ENCODE results near the gene SUGCT.

SUGCT gene

DNA sequence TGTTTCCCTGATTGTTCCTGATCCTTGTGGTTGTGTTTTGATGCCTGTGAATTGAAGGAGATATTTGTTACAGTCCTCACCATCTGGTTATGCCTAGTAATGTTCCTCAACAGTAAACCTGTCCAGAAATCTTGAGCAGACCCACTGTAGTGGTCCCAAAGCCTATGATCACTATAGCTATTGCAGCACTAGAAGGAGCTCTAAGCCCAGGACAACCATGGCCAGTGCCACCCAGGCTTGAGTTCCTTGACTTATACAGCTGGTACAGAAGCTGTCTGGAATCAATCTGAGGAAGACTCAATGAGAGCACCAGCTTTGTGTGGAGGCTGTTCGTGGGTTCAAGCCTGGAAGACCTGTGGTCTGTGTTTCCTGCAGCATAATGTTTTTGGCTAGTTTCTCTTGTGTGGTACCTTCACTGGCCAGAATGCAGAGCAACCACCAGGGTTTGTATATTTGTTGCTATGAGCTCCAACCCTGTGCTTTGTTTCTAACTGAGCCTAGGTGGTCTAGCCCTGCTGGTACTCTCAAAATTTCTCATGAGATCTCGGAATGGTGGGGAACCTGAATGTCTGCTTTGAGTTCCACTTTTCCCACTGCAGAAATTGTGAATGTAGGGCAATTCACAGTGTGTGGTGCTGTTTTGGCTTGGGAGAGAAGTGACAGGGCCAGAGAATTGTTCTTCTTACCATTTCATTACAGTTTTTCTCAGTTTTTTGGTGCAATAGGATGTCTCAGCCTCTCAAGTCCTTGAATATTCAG, 355.2 kb downstream of the SUGCT start:
- no peak for DNase-seq

DNA sequence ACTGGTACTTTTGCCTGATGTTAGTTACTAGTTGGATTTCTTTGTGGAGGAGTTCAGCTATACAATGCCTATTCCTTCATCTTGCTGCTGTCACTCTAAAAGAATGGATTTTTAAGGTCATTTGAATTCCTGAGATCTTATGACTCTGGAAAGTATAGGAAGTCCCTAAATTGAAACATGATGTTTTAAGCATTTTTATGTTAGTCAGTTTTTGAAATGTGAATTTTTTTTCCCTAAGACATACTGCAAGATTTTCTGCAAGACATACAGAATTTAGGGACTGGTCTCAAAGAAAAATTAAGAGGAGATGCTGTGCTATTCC, 355.8 kb downstream of the SUGCT start:
- no peak for DNase-seq

- DNase-seq: no peak
Observed at GRCh38 chr7:40492946-40493345, 358.1 kb downstream of the SUGCT start.

GRCh38 chr7:40493609-40494051, 358.8 kb downstream of the SUGCT start:
- no peak for DNase-seq

- no peak for DNase-seq
Observed at GRCh38 chr7:40498924-40499510, 364.2 kb downstream of the SUGCT start.

DNA sequence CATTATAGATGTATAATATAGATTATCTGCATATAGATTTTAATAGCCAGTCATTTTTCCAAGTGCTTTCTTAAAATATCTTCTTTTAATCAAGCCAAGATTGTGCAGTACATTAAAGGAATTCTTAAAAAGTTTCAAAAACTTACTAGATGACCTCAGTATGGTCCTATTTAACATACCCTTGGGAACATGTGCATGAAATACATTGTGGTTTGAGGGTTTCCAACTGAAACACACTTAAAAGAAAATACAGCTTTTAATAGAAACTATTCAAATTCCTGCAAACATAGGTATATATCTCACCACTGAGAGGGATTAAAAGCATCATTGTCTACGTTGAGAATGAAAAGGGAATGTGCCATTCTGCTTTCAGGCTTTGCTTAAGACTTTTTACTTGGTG, 364.9 kb downstream of the SUGCT start:
- no peak for DNase-seq

DNA sequence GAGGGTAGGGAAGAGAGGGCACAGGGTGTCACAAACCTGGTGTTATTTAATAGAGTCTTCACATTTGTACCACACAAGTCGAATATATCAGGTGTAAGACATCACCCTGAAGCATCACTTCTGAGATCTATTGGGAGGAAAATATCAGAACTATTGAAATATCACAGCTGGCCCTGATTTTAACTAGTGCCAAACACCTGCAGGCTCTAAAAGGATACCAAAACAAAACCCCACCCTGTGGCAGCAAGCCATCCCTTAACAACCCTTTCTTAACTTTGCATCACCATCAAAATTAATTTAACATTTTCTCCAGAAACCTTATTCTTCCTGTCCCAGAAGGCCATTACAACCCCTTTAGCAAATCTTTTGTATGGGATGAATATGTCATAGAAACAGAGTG, 365.4 kb downstream of the SUGCT start:
- no peak for DNase-seq

DNA sequence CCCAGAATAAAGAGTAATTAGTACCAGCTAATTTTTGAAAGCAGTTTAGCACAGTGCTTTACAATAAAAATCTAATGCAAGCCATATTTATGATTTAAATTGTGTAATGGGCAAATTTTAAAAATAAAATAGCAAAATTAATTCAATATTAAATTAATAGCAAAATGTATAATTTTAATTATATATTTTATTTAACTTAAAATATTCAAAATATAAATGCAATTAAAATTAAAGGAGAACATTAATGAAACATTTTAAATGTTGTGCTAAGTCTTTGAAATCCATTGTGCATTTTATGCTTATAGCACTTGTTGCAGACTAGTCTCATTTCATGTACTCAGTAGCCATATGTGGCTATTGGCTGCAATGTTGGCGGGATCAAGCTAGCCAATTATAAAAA, 367.6 kb downstream of the SUGCT start:
- no peak for DNase-seq

GRCh38 chr7:40506158-40506557, 371.4 kb downstream of the SUGCT start:
- DNase-seq: no peak

DNA sequence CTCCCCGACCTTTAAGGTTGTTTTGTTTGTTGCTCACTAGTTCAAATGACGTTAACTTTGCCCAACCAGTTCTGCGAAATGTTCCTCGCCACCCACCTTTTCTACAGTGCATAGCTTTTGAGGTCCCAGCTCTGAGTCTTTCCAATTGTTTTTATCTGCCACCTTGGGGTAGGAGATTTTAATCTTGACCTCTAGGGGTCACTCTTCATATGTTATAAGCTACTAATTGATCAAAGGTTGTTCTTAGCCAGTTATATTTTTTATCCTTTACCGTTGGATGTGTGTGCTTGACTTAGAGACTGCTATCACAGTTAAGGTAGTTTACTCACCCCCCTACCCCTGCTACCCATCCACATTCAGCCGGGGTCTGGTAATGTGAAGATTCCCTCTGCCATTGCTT, 372.4 kb downstream of the SUGCT start:
- peak; percentile 63 for DNase-seq

GRCh38 chr7:40509287-40509996, 374.6 kb downstream of the SUGCT start:
- no peak for DNase-seq

DNA sequence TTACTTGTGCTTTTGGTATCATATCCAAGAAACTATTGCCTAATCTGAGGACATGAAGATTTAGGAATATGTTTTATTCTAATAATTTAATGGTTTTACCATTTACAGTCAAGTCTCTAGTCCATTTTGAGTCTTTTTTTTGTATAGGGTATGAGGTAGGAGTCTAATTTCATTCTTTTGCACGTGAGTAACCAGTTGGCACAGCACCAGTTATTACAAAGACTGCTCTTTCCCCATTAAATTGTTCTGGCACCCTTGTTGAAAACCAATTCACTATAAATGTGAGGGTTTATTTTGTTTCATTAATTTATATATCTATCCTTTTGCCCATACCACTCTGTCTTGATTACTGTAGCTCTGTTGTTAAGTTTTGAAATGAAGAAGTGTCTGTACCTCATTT, 381.6 kb downstream of the SUGCT start:
- DNase-seq: no peak

DNA sequence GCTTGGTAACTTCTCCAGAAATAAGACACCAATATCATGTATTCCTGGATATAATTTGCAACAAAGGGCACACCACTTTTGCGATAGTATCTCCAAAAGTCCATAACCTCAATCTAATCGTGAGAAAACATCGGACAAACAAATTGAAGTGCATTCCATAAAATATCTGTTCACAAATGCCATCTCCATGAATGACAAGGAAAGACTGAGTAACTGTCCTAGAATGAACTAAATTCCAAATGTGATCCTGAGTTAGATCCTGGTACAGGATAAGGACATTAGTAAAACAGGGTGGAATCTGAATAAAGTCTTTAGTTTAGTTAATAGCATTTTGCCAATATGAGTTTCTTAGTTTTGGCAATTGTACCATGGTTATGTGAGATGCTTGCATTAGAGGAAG, 384.2 kb downstream of the SUGCT start:
- no peak for DNase-seq

DNA sequence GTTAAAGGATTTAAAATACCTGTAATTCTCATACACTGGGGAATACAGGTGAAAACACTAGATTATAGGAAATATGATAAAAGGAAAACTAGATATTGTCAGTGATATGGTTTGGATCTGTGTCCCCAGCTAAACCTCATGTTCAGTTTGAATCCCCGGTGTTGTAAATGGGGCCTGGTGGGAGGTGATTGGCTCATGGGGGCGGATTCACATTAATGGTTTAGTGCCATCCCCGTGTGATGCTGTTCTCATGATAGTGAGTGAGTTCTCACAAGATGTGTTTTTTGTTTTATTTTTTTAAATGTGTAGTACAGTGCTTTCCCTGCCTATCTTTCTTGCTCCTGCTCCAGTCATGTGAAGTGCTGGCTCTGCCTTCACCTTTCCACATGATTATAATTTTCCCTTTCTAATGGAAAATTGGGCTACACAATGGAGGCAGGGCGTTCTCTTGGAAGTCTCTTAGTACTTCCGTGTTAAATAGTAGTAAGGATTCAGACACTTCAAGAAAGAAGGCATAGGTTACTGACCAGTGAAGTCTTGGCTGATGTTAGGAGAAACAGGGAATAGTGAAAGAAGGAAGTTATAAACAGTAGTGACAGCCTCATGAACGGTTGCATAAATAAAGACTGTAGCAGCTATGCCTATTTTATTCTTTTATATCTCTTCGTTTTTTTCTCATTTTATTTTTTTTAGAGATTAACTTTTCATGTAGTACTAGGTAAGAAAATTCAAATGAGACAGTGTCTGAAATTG, 386.4 kb downstream of the SUGCT start:
- no peak for DNase-seq

DNA sequence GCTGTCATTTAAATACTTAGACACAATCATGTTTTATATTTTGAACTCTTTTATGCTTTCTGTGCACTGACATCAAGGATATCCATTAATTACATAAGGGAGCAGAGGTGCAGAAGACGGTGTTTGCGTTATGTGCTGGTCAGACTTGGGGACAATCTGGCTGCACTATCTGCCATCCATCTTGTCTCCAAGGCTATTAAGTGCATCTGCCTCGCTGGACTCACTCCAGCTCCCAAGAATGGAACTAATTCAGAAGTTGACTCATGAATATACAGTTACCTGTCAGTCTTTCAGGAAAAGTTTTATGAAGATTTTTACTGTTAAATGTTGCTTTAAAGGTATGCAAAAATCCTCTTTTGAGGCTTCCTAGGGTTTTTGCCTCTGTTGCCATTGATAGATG, 391.0 kb downstream of the SUGCT start:
- no peak for DNase-seq

DNA sequence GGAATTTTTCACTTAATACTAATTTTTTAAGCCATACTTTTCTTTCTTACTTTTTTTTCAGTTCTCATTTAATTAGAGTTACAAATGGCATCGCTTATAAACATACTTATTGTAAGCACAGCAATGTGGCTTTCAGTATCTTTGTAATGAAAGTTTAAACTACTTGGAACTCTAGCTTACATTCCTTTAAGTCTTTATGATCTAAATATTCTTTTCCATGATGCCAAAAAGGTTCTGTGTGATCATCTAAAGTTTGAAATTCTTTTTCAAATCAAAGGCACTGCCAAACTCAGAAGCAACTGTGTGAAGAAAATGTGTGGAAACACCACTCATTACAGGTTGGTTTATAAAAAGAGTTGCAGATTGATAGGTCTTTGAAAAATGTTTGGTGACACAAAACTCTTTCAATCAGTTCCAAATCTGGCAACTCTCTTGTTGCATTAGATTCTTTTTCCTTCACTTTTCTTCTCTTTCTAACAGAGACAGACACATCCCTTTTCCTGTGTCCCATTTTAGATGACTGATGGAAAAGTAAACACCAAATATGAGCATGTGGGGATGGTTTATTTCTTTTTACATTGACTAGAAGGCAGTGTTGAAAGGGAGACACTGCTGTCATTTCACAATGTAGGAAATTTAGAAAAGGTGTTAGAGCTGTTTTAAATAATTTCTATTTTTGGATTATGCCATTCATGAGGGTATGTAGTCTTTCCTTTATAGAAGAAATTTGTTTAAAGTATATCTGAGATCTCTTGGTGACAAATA, 392.3 kb downstream of the SUGCT start:
- DNase-seq: no peak

DNA sequence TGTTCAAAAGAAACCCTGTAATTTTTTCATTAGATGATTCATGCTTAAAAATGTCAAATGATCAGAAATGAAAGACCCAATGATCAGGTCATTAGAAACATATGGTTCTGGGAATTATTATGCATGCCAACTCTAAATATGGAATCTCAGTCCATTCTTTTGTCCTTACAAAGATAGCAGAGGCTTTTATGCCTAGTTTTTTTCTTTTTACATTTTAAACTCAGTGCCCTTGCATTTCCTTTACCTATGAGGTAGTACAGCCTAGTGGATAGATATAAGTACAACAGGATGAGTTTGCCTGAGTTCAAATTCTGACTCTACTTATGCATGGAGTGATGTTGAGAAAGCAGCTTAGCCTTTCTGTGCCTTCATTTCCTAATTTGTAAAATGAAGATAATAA, 392.9 kb downstream of the SUGCT start:
- DNase-seq: no peak

GRCh38 chr7:40530292-40530691, 395.5 kb downstream of the SUGCT start:
- DNase-seq: no peak

- no peak for DNase-seq
Observed at GRCh38 chr7:40531956-40532355, 397.2 kb downstream of the SUGCT start.

- DNase-seq: no peak
Observed at GRCh38 chr7:40535678-40536077, 400.9 kb downstream of the SUGCT start.

DNA sequence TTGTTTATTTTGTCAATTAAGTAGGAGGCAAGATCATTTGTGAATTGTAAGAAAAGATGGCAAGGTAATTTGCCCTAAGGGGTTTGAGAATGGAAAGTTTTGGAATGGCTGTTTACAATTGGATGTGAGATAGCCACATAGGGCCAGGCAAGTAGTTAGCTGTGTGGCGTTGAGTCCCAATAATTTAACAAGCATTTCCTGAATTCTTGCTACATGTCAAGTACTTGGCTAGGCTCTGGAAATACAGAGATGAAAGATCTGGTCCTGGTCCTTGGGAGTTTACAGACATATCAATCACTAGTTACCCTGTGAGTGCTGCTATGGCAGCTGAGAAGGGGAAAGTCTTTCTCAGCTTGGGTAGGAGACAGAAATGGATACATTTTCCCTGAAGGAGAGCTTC, 401.6 kb downstream of the SUGCT start:
- DNase-seq: no peak

DNA sequence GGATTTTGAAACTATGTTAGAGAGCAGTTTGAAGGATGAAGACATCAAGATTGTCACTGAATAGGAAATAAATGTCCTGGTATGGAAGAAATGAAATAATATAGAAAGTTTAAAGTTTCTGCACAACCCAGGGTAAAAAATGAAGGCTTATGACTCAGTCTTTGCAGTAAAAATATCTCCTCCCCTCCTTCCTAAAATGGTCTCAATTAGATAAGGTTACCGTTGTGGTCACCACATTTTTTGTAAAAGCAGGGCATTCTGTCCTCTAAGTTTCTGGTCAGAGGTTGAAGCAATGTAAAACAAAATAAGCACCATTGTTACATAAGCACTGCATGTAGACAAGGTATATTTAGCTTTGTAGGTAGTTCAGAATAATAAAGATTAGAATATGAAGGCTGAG, 403.5 kb downstream of the SUGCT start:
- no peak for DNase-seq

DNA sequence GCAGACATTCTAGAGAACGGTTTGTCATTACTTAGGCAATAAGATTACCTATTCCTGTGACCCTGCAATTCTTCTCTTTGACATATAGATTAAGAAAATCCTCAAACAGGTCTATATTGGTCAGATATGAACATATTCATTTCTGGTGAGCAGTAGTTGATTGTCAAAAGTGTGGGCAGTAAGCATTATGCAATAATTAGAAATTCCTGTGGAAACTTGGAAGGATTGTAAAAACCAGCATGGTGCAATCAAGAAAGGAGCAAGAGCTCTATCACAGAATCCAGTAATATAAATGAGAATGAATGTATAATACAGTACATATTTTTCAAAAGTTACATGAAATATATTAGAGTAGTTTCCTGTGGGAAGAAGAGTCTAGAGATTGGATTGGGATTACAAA, 406.5 kb downstream of the SUGCT start:
- no peak for DNase-seq

All from suppressor macrophage treated with lipopolysaccharide for 4 hours (primary cell).